ENCODE measurements around the gene SYNE4. TPM values are rescaled to one million over a fixed set of nuclear protein-coding genes. Genes with fewer than 3 reads are reported as not detected.

The SYNE4 gene
- total and polyA plus RNA-seq, 2 of the 4 experiments (the other 2 are of a cell fraction) = 0.27 TPM; not detected in 1

- Histone ChIP-seq H2AFZ (replicated peaks; ENCODE audit: low read length, poor library complexity) (no peak overlapping the region), H3K4me1 (ENCODE audit: control insufficient read depth, insufficient read depth, low read length) (no peaks in the 10 kb centered on the region), H3K23ac (ENCODE audit: low read depth, low read length) (no peak overlapping the region), H3K27ac (ENCODE audit: insufficient read depth, low read length) (no peak overlapping the region), H3K9ac (ENCODE audit: low read depth, low read length) (no peak overlapping the region), H3K9me3 (ENCODE audit: control insufficient read depth, insufficient read depth, low read length) (no peaks in the 10 kb centered on the region), H3K56ac (ENCODE audit: extremely low read depth, insufficient read depth, low read length) (no peak overlapping the region), H3K4ac (ENCODE audit: low read depth, low read length) (no peak overlapping the region), H2BK20ac (ENCODE audit: low read depth, low read length) (no peak overlapping the region), H2BK5ac (ENCODE audit: low read depth, low read length, poor library complexity, severe bottlenecking) (no peak overlapping the region), H4K8ac (ENCODE audit: low read depth in 2 of 2, low read length in 2 of 2) (no peak overlapping the region), H3K18ac (ENCODE audit: low read depth, low read length) (no peak overlapping the region), H4K5ac (ENCODE audit: low read depth, low read length) (no peak overlapping the region), H2AK5ac (ENCODE audit: low read depth, low read length) (no peak overlapping the region), H4K91ac (ENCODE audit: insufficient read depth, low read depth, low read length) (no peak overlapping the region), H3K9me1 (ENCODE audit: insufficient read depth, low read length) (no peaks in the 10 kb centered on the region), H3K4me3 (ENCODE audit: insufficient read depth, low read depth, low read length) (no peak overlapping the region), H2AK9ac (replicated peaks; ENCODE audit: low read depth, low read length, poor library complexity) (no peak overlapping the region), H3K27me3 (ENCODE audit: control insufficient read depth, insufficient read depth, low read length) (peaks cover 13% of the 10 kb centered on the region), H3K14ac (replicated peaks; ENCODE audit: low read depth, low read length) (no peak overlapping the region), H3K79me1 (ENCODE audit: low read depth in 1 of 2, low read length in 2 of 2) (no peaks in the 10 kb centered on the region), H3K4me2 (ENCODE audit: low read depth, low read length) (no peak overlapping the region), H2BK15ac (ENCODE audit: low read depth, low read length) (no peak overlapping the region), H4K20me1 (ENCODE audit: insufficient read depth, low read length) (no peaks in the 10 kb centered on the region), H3K36me3 (ENCODE audit: control insufficient read depth, insufficient read depth, low read length) (no peaks in the 10 kb centered on the region), H2BK120ac (ENCODE audit: low read depth, low read length) (no peak overlapping the region)
- no peak for TF ChIP-seq NFE2L2 (IDR thresholded peaks at IDR 0.05; ENCODE audit: low read depth, low read length)
- TF ChIP-seq, protein P1, sequence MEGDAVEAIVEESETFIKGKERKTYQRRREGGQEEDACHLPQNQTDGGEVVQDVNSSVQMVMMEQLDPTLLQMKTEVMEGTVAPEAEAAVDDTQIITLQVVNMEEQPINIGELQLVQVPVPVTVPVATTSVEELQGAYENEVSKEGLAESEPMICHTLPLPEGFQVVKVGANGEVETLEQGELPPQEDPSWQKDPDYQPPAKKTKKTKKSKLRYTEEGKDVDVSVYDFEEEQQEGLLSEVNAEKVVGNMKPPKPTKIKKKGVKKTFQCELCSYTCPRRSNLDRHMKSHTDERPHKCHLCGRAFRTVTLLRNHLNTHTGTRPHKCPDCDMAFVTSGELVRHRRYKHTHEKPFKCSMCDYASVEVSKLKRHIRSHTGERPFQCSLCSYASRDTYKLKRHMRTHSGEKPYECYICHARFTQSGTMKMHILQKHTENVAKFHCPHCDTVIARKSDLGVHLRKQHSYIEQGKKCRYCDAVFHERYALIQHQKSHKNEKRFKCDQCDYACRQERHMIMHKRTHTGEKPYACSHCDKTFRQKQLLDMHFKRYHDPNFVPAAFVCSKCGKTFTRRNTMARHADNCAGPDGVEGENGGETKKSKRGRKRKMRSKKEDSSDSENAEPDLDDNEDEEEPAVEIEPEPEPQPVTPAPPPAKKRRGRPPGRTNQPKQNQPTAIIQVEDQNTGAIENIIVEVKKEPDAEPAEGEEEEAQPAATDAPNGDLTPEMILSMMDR (conservative IDR thresholded peaks at IDR 0.05; ENCODE audit: low read depth, low read length) = 0 out of 2 replicates have a peak, but pooled peaks have one; percentile 10
- no peak for TF ChIP-seq CEBPB (IDR thresholded peaks at IDR 0.05; ENCODE audit: low read depth, low read length)
- ATAC-seq (ENCODE audit: low read depth) (no peak), DNase-seq (no peak)
- CTCF ChIA-PET = no interaction called here
- dilution Hi-C loops (cut with HindIII; ENCODE audit: low sequenced_read_pairs, unreplicated experiment) (no loop called here), in situ Hi-C loops (cut with MboI; ENCODE audit: low sequenced_read_pairs) (no loop called here), intact Hi-C loops (cut with micrococcal nuclease) (no loop called here)
- WGBS, 2 experiments (ENCODE audit: extremely low coverage in 2 of 2, insufficient read length in 1 of 2) = 60% methylated on average over 3 of the region's 14 CpGs; no CpG with 5 or more reads in 1 of the 2 experiments
- BruUV-seq (replicated peaks) = no TSS peak
- POLR2A ChIA-PET (ENCODE audit: unreplicated experiment) = no interaction called here
Observed at GRCh38 chr19:35977446-35978222, 31.0 kb downstream of the SYNE4 start.
